ENCODE measurements around the gene BMS1.
"Not testable (repeated sequence)": the region's sequence is repeated elsewhere in the genome, so short reads cannot be mapped to it uniquely, and the experiment has no call there.

Gene BMS1

GRCh38 chr10:42782446-42783180, at the start of gene BMS1:
Gene BMS1, plus strand, starts transcription at chr10:42782795. Its CDS starts 1,600 bp downstream, at chr10:42784395.
- peak; percentile 89 for DNase-seq (ENCODE audit: low spot score)

GRCh38 chr10:42734536-42734935, 48.1 kb upstream of the BMS1 start:
- DNase-seq (ENCODE audit: low spot score), result no peak

- no peak for DNase-seq (ENCODE audit: low spot score)
These were observed 43.9 kb upstream of the BMS1 start for GRCh38 chr10:42738679-42739078.

- DNase-seq (ENCODE audit: low spot score), result not testable (repeated sequence)
These were observed 41.1 kb upstream of the BMS1 start for GRCh38 chr10:42741536-42741935.

- no peak for DNase-seq (ENCODE audit: low spot score)
These were observed 38.9 kb upstream of the BMS1 start for GRCh38 chr10:42743697-42744096.

- peak; percentile 10 for DNase-seq (ENCODE audit: low spot score)
These were observed 38.4 kb upstream of the BMS1 start for GRCh38 chr10:42744134-42744701.

- peak; percentile 55 for DNase-seq (ENCODE audit: low spot score)
These were observed 29.5 kb upstream of the BMS1 start for GRCh38 chr10:42753126-42753506.

- peak; percentile 16 for DNase-seq (ENCODE audit: low spot score)
These were observed 29.0 kb upstream of the BMS1 start for GRCh38 chr10:42753507-42754154.

GRCh38 chr10:42754155-42755027, 28.2 kb upstream of the BMS1 start:
- peak; percentile 13 for DNase-seq (ENCODE audit: low spot score)

GRCh38 chr10:42755028-42755451, 27.6 kb upstream of the BMS1 start:
- DNase-seq (ENCODE audit: low spot score), result no peak

GRCh38 chr10:42755556-42756093, 27.0 kb upstream of the BMS1 start:
- no peak for DNase-seq (ENCODE audit: low spot score)

GRCh38 chr10:42767906-42768305, 14.7 kb upstream of the BMS1 start:
- no peak for DNase-seq (ENCODE audit: low spot score)

GRCh38 chr10:42768581-42769152, 13.9 kb upstream of the BMS1 start:
- DNase-seq (ENCODE audit: low spot score), result no peak

GRCh38 chr10:42769173-42769572, 13.4 kb upstream of the BMS1 start:
- no peak for DNase-seq (ENCODE audit: low spot score)

GRCh38 chr10:42769673-42770072, 12.9 kb upstream of the BMS1 start:
- DNase-seq (ENCODE audit: low spot score), result peak; percentile 46

- no peak for DNase-seq (ENCODE audit: low spot score)
These were observed 5.9 kb upstream of the BMS1 start for GRCh38 chr10:42776681-42777080.

- no peak for DNase-seq (ENCODE audit: low spot score)
These were observed 2.1 kb upstream of the BMS1 start for GRCh38 chr10:42780456-42780855.

GRCh38 chr10:42781893-42782445, 626 bp upstream of the BMS1 start:
- DNase-seq (ENCODE audit: low spot score), result no peak

GRCh38 chr10:42783181-42783549, 570 bp downstream of the BMS1 start:
- DNase-seq (ENCODE audit: low spot score), result peak; percentile 63

GRCh38 chr10:42785759-42786158, 3.2 kb downstream of the BMS1 start:
- no peak for DNase-seq (ENCODE audit: low spot score)

GRCh38 chr10:42790835-42791234, 8.2 kb downstream of the BMS1 start:
- no peak for DNase-seq (ENCODE audit: low spot score)
